ENCODE data around the gene SLC1A4.
"Not testable (repeated sequence)": the region's sequence is repeated elsewhere in the genome, so short reads cannot be mapped to it uniquely, and the experiment has no call there.

The SLC1A4 gene

GRCh38 chr2:64989126-64989981 is at the start of gene SLC1A4:
Gene SLC1A4, plus strand, starts transcription at chr2:64989399. Its CDS starts 245 bp downstream, at chr2:64989644.
- no peak for DNase-seq

- DNase-seq = no peak
Observed at GRCh38 chr2:64941143-64941542, 48.1 kb upstream of the SLC1A4 start.

- no peak for DNase-seq
Observed at GRCh38 chr2:64941801-64942200, 47.4 kb upstream of the SLC1A4 start.

GRCh38 chr2:64942693-64943092 is 46.5 kb upstream of the SLC1A4 start:
- DNase-seq = no peak

DNA sequence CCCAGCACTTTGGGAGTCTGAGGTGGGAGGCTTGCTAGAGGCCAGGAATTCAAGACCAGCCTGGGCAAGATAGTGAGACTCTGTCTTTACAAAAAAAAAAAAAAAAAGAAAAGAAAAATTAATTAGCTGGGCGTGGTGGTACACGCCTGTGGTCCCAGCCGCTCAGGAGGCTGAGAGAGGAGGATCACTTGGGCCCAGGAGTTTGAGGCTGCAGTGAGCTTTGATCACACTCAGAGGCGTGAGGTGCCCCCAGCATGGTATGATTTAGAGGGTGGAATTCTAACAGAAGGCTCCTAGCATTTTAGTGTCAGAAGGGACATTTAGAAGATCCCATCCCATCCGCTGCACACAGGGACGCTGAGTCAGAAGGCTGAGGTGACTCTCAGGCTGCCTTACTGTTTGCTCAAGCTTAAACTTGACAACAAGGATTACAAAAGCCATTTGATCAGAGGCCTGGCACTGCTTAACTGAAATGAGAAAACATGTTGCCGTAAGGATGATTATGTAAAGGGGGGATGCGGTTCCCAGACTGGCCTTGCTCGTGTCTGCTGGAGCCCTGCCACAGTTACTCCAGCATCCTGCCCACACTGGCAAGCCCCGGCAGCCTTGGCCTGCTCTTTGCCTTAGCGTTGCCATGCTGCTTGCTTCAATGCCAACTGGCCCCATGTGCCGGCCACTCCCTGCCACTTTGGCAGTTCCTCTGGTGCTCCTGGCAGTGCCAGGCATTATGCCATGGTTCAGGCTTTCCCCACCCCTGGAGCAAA is 45.6 kb upstream of the SLC1A4 start:
- DNase-seq = peak; percentile 91 to 96

- DNase-seq = no peak
Observed at GRCh38 chr2:64944484-64944883, 44.7 kb upstream of the SLC1A4 start.

GRCh38 chr2:64945973-64946768 is 43.0 kb upstream of the SLC1A4 start:
- DNase-seq = no peak

- no peak for DNase-seq
Observed at GRCh38 chr2:64946769-64947247, 42.4 kb upstream of the SLC1A4 start.

DNA sequence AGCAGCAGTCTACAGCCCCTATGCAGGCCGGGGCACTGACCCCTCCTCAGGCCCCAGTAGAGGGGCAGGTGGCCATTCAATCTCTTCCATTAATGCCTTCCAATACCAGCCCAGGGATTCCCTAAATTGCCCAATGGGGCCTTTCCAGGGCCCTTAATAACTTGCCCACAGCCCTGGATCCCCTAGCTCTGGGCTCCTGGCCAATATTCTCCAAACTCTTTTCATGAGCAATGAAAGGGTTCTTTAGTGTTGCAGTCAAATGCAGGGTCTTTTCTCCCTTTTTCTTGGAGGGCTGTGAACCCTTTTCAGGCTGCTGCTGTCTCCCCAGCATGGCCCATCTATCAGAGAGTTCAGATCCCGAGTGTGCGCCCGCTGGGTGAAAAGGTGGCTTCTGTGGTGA is 41.3 kb upstream of the SLC1A4 start:
- no peak for DNase-seq

DNA sequence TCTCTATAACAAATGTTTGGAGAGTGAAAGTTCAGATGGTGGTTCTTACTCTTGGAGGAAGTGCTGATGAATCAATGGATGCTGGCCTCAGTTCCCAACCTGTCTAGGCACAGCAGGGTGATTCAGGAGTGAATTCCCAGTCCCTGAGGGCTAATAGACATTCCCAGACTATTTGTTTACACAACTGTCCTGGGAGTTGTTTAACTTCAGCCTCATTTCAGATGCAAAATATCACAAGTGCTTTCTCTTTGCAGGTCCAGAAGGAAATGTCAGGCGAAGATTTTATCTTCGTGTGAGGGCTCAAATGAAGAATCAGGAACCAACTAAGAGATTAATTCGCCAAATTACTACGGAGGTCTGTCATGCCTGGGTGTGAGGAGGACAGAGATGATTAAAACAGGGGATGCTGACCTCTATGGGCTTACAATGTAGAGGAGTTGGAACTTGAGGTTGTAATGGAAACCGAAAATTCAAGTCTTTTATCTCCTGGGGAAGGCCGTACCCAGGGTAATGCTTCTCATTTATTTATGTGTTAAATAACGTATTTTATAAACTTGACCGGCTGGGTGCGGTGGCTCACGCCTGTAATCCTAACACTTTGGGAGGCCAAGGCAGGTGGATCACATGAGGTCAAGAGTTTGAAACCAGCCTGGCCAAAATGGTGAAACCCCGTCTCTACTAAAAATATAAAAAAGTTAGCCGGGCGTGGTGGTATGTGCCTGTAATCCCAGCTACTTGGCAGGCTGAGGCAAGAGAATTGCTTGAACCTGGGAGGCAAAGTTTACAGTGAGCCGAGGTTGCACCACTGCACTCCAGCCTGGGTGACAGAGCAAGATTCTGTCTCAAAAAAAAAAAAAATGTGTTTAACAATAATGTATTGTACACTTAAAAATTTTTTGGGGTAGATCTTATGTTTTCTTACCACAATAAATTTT is 38.7 kb upstream of the SLC1A4 start:
- DNase-seq = no peak

GRCh38 chr2:64951306-64951953 is 37.8 kb upstream of the SLC1A4 start:
- DNase-seq = no peak

- DNase-seq = no peak
Observed at GRCh38 chr2:64952096-64952495, 37.1 kb upstream of the SLC1A4 start.

- no peak for DNase-seq
Observed at GRCh38 chr2:64952511-64953482, 36.4 kb upstream of the SLC1A4 start.

GRCh38 chr2:64955467-64955866 is 33.7 kb upstream of the SLC1A4 start:
- no peak for DNase-seq

- DNase-seq = no peak
Observed at GRCh38 chr2:64957109-64957903, 31.9 kb upstream of the SLC1A4 start.

DNA sequence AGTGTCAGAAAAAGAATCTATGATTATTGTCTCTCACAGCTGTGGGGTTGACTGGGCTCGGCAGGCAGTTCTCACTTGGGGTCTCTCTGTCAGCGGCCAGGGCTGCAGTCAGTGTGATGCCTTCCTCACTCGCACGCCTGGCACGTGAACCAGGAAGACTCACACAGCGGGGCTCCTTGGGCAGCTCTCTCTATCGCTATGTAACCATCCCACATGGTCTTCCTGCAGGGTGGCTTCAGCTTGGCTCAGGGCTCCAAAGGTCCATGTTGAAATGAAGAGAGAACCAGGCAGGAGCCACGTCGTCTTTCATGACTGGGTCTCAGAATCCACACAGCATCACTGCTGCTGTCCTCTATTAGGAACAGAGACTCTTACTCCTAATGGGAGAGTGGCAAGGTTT is 30.6 kb upstream of the SLC1A4 start:
- peak in 1 of 2 experiments; percentile 5 for DNase-seq

GRCh38 chr2:64960819-64961218 is 28.4 kb upstream of the SLC1A4 start:
- no peak for DNase-seq

GRCh38 chr2:64963138-64963537 is 26.1 kb upstream of the SLC1A4 start:
- DNase-seq = not testable (repeated sequence)

DNA sequence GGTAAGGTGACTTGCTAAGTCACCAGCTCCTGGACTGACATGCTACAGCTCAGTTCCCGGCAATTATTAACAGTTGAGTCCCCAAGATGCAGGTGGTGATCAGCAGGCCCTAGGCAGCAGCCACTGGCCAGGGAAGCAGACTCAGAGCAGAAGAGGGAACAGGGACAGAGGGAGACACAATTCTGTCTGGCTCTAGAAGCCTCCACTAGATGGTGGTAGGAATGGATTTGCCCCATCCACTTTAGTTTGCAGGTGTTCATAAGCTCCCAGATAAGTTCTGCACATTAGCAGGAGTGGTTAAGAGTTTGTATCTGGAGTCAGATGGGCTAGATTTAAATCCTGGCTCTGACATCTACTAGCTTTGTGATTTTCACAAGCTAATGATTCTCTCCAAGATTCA is 25.5 kb upstream of the SLC1A4 start:
- DNase-seq = no peak
